HL-60 (cell line): Measurements from ENCODE around the gene SUMF1.

Experiments used
- SPI1 ChIP-seq: IDR thresholded peaks from 2 replicates; pipeline ENCODE4 v1.6.1; 2012; ENCODE audit warnings: low read depth, mild to moderate bottlenecking, borderline replicate concordance
- TF ChIP-seq, protein P1 (sequence below): IDR thresholded peaks from one replicate; pipeline ENCODE4 v1.5.1; 2011; ENCODE audit warnings: low read length, control low read depth, inconsistent platforms; ENCODE audit not compliant: insufficient read depth
- TF ChIP-seq, protein P2 (sequence below): IDR thresholded peaks from 2 replicates; pipeline ENCODE4 v1.6.1; 2012; ENCODE audit warnings: low read depth; ENCODE audit not compliant: insufficient replicate concordance

DNA sequence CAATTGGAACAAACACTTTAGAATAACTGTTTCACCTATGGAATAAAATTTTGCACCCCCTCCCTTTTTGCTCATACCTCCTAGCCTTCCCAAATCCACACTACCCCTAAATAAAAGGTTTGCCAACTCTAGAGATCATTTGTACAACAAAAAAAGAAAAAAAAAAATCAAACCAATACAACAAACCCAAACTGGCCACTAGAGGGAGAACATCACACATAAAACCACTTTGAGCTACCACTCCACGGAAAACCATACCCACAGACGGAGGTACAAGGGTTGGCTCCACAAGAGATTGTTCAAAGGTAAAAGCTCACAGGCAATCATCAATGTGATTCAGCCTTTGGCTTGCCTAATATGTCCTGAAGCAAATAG, 116.3 kb downstream of the SUMF1 start:
- no peak for TF ChIP-seq SPI1
- TF ChIP-seq, protein P1, sequence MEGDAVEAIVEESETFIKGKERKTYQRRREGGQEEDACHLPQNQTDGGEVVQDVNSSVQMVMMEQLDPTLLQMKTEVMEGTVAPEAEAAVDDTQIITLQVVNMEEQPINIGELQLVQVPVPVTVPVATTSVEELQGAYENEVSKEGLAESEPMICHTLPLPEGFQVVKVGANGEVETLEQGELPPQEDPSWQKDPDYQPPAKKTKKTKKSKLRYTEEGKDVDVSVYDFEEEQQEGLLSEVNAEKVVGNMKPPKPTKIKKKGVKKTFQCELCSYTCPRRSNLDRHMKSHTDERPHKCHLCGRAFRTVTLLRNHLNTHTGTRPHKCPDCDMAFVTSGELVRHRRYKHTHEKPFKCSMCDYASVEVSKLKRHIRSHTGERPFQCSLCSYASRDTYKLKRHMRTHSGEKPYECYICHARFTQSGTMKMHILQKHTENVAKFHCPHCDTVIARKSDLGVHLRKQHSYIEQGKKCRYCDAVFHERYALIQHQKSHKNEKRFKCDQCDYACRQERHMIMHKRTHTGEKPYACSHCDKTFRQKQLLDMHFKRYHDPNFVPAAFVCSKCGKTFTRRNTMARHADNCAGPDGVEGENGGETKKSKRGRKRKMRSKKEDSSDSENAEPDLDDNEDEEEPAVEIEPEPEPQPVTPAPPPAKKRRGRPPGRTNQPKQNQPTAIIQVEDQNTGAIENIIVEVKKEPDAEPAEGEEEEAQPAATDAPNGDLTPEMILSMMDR = peak; percentile 38
- TF ChIP-seq, protein P2, sequence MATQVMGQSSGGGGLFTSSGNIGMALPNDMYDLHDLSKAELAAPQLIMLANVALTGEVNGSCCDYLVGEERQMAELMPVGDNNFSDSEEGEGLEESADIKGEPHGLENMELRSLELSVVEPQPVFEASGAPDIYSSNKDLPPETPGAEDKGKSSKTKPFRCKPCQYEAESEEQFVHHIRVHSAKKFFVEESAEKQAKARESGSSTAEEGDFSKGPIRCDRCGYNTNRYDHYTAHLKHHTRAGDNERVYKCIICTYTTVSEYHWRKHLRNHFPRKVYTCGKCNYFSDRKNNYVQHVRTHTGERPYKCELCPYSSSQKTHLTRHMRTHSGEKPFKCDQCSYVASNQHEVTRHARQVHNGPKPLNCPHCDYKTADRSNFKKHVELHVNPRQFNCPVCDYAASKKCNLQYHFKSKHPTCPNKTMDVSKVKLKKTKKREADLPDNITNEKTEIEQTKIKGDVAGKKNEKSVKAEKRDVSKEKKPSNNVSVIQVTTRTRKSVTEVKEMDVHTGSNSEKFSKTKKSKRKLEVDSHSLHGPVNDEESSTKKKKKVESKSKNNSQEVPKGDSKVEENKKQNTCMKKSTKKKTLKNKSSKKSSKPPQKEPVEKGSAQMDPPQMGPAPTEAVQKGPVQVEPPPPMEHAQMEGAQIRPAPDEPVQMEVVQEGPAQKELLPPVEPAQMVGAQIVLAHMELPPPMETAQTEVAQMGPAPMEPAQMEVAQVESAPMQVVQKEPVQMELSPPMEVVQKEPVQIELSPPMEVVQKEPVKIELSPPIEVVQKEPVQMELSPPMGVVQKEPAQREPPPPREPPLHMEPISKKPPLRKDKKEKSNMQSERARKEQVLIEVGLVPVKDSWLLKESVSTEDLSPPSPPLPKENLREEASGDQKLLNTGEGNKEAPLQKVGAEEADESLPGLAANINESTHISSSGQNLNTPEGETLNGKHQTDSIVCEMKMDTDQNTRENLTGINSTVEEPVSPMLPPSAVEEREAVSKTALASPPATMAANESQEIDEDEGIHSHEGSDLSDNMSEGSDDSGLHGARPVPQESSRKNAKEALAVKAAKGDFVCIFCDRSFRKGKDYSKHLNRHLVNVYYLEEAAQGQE = no peak
